GM18861 (cell line): ENCODE data around the gene TMCO1.
A peak's percentile ranks its signal among the peaks of the same experiment; 100 is the strongest.
"Not testable (repeated sequence)": the region's sequence is repeated elsewhere in the genome, so short reads cannot be mapped to it uniquely, and the experiment has no call there.

Source experiments
- ATAC-seq: cut with Tn5 transposase; IDR thresholded peaks from one replicate; pipeline ENCODE4 v1.9.1; 2021; ENCODE audit not compliant: unreplicated experiment

TMCO1 gene

GRCh38 chr1:165747632-165748447 is 20.8 kb downstream of the TMCO1 start:
- no peak for ATAC-seq

DNA sequence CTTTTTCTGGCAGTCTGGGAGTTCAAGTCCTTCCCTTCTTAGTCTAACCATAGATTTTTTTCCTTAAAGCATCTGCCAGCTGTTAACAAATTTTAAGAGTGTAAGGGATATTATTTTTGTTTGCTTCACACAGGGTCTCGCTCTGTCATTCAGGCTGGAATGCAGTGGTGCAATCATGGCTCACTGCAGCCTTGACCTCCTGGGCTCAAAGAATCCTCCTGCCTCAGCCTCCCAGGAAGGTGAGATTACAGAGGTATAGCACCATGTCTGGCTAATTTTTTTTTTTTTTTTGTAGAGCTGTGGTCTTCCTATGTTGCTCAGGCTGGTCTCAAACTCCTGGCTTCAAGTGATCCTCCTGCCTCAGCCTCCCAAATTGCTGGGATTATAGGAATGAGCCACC is 23.8 kb downstream of the TMCO1 start:
- not testable (repeated sequence) for ATAC-seq

GRCh38 chr1:165742194-165742593 is 26.5 kb downstream of the TMCO1 start:
- ATAC-seq, result no peak

DNA sequence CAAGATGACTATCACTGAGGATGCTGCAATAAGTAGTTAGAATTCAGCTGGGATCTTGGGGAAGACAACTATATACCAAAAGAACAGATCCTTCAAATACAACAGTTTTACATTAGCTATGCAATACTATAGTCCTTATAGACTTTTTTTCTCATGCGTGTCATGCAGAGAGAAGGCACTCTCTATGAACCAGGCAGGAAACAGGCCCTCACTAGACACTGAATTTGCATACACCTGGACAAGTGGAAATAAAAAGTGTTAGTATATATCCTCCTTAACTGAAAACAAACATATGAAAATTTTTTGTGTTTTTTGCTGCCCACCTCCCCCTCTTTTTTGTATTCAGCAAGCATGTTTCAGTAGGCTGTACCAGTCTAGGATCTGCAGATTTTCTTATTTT is 29.9 kb downstream of the TMCO1 start:
- peak; percentile 98 for ATAC-seq

- ATAC-seq, result no peak
Measured at GRCh38 chr1:165737196-165737595, 31.5 kb downstream of the TMCO1 start.

DNA sequence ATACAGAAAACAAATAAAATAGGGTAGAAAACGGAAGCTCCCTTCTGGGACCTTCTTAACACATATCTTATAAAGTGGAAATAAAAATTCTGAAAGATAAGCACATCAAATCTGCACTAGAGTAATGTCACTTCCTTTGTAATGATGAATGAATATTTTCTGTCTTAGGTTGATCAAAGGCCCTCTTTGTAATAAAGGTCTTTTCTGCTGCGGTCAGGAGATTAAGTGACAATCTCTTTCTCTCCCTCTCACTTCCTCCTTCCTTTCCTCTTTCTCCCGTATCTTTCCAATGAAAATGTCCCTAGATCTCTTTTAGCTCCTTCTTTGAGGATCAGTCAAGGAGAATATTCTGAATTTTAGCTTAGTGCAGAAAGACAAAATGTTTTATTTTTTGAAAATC is 33.8 kb downstream of the TMCO1 start:
- no peak for ATAC-seq

- ATAC-seq, result no peak
Measured at GRCh38 chr1:165726841-165727240, 41.8 kb downstream of the TMCO1 start.

- no peak for ATAC-seq
Measured at GRCh38 chr1:165726169-165726568, 42.5 kb downstream of the TMCO1 start.

DNA sequence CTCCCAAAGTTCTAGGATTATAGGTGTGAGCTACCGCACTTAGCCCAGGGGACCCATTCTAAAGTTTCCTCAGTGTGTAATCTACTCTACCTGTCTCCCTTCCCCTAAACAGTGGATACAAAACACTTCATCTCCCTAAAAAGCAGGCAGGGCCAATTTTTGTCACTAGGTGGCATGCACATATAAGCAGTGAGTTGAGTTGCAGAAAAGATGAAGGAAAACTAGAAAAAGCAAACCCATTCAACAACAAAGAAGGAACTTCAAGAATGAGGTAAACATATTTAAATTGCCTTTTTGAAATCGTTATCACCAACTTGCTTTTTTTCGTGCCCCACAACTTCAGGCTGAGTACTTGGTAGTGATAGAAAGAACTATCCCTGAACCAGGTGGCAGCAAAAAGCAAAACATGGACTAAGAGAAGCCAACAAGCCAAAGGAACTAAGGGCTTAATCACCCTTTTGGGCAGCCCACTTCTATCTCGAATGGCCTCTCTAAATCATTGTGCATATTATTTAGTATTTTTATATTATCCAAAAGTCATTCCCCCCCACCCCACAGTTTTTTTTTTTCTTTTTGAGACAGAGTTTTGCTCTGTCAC is 50.7 kb downstream of the TMCO1 start:
- no peak for ATAC-seq

DNA sequence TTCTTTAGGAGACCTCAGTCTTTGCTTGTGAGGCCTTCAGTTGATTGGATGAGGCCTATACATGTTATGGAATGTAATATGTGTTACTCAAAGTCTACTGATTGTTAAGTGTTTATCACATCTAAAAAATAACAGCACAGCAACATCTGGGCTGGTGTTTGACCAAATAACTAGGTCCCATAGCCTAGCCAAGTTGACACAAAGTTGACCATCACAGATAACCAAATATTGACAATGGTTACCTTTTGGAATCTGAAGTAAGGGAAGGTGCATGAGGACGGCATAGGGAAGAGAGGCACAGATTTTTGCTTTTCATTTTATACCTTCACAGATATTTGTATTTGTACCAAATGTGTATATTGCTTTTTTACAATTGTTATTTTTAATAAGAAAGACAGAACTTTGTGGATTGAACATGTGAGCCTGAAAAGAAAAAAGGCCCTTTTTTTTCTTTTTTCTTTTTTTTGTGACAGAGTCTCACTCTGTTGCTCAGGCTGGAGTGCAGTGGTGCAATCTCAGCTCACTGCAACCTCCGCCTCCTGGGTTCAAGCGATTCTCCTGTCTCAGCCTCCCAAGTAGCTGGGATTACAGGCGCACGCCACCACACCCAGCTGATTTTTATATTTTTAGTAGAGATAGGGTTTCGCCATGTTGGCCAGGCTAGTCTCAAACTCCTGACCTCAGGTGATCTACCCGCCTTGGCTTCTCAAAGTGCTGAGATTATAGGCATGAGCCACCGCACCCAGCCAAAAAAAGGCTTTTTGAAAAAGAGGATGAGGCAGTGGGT is 52.2 kb downstream of the TMCO1 start:
- not testable (repeated sequence) for ATAC-seq

- no peak for ATAC-seq
Measured at GRCh38 chr1:165712764-165713163, 55.9 kb downstream of the TMCO1 start.

- ATAC-seq, result no peak
Measured at GRCh38 chr1:165707984-165708706, 60.5 kb downstream of the TMCO1 start.

DNA sequence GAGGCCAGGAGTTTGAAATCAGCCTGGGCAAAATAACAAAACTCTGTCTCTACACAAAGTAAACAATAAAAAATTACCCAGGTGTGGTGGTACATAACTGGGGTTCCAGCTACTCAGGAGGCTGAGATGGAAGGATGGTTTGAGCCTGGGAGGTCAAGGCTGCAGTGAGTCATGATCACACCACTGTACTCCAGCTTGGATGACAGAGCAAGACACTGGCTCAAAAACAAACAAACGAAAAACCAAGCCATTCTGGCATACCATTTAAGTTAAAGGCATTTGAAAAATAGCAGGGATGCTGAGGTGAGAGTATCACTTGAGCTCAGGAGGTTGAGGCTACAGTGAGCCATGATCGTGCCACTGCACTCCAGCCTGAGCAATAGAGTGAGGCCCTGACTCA is 65.0 kb downstream of the TMCO1 start:
- ATAC-seq, result no peak

DNA sequence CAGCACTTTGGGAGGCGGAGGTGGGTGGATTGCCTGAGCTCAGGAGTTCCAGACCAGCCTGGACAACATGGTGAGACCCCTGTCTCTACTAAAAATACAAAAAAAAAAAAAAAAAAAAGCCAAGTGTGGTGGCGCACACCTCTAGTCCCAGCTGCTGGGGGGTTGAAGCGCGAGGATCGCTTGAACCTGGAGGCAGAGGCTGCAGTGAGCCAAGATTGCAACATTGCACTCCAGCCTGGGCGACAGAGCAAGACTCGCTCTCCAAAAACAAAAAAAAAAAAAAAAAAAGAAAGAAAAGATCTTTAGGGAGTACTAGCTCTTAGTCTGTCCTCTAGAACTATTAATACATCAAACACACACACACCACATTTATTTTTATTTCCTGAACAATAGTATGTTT is 66.7 kb downstream of the TMCO1 start:
- not testable (repeated sequence) for ATAC-seq

GRCh38 chr1:165699577-165699976 is 69.1 kb downstream of the TMCO1 start:
- ATAC-seq, result no peak

GRCh38 chr1:165698761-165699052 is 70.0 kb downstream of the TMCO1 start:
- ATAC-seq, result peak; percentile 19

DNA sequence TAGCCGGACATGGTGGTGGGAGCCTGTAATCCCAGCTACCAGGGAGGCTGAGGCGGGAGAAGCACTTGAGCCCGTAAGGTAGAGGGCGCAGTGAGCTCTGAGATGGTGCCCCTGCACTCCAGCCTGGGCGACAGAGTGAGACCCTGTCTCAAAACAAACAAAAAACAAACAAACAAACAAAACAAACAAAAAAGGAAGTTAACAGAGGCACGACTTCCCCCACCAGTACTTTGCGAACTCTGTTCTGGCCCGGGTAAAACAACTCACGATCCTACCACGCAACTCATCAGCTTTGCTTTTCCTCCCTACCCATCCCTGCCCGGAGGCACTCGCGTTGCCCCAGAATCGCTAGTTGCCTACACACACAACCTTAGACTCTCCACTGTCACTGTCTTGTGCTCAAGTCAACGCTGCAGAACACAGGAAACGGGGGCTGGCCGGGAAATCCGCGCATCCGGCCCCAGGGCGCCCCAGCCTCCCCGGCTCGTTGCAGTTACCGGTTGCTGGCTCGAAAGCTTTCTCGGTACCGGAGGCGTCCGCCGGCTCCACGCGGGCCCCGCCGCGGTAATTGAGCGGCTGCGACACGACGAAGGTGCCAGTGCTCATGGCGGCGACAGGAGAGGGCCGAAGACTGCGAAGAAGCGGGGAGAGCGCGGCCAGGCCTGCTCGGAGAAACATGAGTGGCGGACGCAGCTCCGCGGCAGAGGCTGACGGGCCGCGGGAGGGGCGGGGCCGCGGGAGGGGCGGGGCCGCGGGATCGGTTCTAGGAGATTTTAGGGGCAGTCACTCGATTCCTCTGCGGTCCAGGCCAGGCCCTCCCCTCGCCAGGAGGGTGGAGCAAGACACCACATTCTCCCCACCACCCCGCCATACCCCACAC is 70.5 kb downstream of the TMCO1 start, which contains the start of gene ALDH9A1:
Gene ALDH9A1, minus strand, starts transcription at position 682 of the 880 bp plus-strand sequence. Its CDS starts 4 bp downstream, at position 678.
- peak; percentile 81 for ATAC-seq

GRCh38 chr1:165697491-165697880 is 71.2 kb downstream of the TMCO1 start:
- no peak for ATAC-seq

DNA sequence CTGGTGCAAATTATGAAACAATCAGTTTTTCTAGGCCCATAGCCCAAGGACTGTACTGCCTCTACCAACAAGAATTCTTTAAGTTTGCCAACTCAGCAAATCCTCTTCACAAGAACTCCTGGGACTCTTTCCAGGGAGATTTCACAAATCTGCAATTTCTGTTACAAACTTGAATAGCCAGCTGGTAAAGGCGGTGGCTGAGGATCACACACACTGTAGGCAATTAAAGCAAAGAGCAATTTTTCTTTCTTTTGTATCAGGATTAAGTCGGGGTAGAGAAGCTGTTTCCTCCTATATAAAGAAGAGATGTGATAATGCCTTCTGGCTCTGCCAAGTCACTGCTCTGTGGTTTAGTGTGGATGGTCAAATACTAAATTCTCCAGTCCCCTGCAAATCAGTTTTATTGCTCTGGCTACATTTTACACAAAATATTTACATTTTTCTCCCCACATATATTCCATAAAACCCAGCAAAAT is 72.0 kb downstream of the TMCO1 start:
- no peak for ATAC-seq

DNA sequence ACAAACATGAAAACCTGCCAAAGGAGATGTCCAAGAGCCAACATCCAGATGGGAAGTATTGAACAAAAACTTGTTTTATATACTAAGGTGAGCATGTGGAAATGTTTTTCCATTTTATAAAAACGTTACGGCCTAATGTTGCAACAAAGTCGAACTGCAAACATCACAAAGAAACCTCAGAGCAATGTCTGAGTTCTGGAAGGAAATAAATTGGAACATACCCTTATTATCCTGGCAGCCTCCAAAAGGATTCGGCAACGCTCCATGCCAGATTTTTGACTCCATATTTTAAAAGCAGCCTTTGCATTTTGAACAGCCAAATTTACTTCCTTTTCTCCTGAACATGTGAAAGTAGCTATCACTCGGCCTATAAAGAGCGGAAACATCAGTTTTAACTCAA is 73.6 kb downstream of the TMCO1 start:
- no peak for ATAC-seq
